HEK293 (cell line): ENCODE measurements around the gene CMTM1.

Experiments used
- ATF2 ChIP-seq: fragments of 450-650 bp; formaldehyde crosslinking; IDR thresholded peaks from 2 replicates; pipeline ENCODE4 v1.5.1; 2016; ENCODE audit warnings: missing biosample characterization, missing genetic modification characterization, low read depth
- TCF7L2 ChIP-seq: IDR thresholded peaks from 2 replicates; pipeline ENCODE4 v1.6.1; 2011; ENCODE audit warnings: low read depth, mild to moderate bottlenecking, inconsistent platforms, low read length, moderate library complexity, borderline replicate concordance
- TRIM28 ChIP-seq: IDR thresholded peaks from 2 replicates; pipeline ENCODE4 v1.6.1; 2011; ENCODE audit warnings: low read length, control low read depth, borderline replicate concordance
- TF ChIP-seq, protein P1 (sequence below): fragments of 450-650 bp; formaldehyde crosslinking; IDR thresholded peaks from 2 replicates; pipeline ENCODE4 v1.5.1; 2016; ENCODE audit warnings: missing biosample characterization, missing genetic modification characterization

- TF ChIP-seq TCF7L2 (no peak), ATF2 (no peak), TRIM28 (no peak)
- TF ChIP-seq, protein P1, sequence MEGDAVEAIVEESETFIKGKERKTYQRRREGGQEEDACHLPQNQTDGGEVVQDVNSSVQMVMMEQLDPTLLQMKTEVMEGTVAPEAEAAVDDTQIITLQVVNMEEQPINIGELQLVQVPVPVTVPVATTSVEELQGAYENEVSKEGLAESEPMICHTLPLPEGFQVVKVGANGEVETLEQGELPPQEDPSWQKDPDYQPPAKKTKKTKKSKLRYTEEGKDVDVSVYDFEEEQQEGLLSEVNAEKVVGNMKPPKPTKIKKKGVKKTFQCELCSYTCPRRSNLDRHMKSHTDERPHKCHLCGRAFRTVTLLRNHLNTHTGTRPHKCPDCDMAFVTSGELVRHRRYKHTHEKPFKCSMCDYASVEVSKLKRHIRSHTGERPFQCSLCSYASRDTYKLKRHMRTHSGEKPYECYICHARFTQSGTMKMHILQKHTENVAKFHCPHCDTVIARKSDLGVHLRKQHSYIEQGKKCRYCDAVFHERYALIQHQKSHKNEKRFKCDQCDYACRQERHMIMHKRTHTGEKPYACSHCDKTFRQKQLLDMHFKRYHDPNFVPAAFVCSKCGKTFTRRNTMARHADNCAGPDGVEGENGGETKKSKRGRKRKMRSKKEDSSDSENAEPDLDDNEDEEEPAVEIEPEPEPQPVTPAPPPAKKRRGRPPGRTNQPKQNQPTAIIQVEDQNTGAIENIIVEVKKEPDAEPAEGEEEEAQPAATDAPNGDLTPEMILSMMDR (tag by site-specific recombination), result no peak
Observed at GRCh38 chr16:66598111-66598510, 31.9 kb downstream of the CMTM1 start.
